GM18873 (cell line): ENCODE data around the gene IL22RA1.

Experiments used
- ATAC-seq: cut with Tn5 transposase; IDR thresholded peaks from one replicate; pipeline ENCODE4 v1.9.1; 2021; ENCODE audit warnings: mild to moderate bottlenecking, moderate library complexity, moderate number of reproducible peaks; ENCODE audit not compliant: unreplicated experiment, low FRiP score

The IL22RA1 gene

DNA sequence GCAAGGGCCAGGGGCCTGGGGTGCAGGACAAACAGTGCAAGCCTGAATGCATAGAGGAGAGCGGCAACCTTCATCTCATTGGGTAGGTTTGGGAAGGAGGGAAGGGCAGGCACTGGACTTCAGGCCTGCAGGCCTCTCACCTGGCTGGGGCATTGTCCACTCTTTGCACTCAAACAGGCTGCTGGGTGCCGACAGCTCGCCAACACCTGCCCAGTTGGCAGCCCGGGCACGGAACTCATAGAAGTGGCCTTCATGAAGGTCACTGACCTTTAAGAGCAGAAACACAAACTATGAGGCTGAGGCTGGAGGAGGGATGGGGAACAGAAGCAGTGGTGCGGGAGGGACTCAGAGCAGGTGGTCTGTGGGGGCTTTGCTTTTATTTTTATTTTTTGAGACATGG lies 61.8 kb downstream of the IL22RA1 start:
- no peak for ATAC-seq

DNA sequence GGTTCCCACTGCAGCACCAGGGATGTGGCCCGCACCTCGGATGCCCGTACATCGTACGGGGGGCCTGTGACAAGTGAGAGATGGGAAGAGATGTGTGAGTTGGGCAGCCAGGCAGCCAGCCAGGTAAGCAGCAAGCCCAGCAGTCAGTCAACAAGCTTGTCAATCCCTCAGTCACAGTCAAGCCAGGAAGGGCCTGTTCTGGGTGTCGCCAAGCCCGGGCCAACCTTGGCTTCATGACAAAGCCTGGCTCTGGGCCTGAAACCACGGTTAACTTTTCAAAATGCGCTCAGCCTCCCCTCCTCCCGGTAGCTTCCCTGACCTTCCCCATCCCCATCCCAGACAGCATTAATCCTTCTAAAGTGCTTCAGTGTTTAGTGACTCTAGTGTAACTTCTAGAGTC lies 62.8 kb downstream of the IL22RA1 start:
- ATAC-seq, result no peak

DNA sequence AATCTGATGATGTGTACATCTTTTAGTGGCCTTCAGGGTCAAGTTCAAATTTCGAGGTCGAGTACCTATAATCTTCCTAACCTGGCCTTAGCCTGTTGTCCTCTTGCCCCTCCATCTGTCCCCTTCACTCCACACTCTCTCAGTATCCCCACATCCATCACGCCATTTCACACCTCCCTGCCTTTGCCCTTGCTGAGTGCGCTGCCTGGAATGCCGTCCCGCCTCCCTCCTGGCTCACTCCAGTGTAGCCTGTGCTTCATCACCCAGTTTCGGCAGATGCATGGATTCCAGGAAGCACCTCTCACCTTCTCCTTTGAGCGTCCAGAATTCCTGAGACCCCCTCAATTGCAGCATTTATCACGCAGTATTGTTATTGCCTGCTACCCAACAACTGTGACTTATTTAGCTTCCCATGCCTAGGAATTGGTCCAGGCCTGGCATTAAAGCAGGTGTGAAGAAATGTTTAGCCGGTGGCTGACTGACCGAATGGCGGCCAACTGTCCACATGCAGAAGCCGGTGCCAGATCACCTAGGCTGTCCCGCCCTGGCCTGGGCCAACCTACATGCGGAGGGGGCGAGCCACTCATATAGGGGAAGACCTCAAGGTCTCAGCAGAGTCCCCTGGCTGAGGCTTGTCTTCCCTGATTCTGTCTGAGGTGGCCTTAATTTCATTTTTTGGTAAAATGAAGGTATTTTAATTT lies 65.5 kb downstream of the IL22RA1 start:
- no peak for ATAC-seq

DNA sequence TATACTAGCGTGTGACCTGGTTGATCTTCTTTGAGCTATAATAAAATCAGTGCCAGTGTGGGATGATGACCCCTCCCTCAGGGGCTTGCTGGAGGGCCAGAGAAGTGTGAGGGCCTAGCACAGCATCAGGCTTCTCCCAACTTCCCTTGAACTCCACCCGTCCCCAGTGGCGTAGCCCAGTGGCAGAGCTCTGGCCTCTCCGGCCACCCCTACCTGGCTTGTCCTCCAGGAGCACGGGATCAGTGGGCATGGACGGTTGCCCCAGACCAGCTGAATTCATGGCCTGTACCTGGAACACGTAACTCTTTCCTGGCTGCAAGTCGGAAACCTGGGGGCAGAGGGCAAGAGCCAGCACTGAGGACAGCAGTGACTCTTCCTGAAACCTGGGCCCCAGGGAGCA lies 67.0 kb downstream of the IL22RA1 start:
- ATAC-seq, result no peak

DNA sequence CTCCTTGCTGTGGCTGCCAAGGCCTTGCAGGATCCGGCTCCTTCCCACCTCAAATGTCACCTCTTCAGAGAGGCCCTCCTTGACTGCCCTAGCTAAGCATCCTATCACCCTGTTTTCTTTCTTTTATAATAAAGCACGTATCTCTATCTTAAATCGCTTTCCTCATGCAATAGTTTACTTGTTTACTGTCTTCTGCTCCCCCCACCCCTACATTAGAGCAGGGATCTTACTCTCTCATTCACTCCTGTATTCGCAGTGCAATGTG lies 67.4 kb downstream of the IL22RA1 start:
- ATAC-seq, result no peak

DNA sequence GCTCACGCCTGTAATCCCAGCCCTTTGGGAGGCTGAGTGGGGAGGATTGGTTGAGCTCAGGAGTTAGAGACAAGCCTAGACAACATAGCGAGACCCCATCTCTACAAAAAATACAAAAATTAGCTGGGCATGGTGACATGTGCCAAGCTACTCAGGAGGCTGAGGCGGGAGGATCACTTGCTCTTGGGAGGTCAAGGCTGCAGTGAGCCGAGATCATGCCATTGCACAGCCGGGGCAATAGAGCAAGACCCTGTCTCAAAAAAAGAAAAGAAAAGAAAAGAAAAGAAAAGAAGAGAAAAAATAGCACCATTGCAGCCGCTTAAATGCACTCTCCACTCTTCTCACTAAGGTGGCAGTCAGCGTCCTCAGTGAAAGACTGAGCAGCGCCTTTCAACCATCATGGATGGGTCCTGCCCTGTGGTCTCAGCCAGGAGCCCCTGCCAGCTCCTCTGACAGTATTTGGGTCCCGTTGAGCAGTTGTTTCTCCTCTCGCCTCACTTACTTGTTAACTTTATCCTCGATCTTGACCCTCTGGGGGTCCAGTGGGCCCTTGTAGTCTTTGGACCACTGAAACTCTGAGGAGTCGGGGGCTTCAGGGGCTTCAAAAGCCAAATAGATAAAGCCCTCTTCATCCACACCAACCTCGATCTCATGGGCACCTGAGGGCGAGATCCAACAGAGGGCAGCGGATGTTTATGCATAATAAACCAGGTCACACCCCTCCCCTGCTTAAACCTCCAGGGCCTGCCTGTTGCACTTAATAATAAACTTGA lies 67.9 kb downstream of the IL22RA1 start:
- no peak for ATAC-seq

DNA sequence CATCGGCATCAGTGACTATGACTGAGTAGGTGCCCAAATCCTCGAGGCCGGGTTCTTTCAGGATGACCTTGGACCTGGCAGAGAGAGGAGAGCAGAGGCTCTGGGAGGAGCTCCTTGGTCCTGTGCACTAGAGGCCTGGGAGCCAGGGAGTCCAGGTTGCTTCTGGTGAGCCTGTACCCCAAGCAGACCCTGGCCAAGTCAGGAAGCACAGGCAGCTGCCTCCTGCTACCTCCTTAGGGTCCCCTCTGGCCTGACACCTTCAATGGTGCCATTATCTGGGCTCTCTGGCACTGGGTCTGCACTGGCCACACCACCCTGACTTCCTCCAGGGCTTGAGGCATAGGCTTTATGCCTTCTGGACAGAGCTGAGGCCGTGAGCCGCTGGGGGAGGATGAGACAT lies 68.7 kb downstream of the IL22RA1 start:
- no peak for ATAC-seq

DNA sequence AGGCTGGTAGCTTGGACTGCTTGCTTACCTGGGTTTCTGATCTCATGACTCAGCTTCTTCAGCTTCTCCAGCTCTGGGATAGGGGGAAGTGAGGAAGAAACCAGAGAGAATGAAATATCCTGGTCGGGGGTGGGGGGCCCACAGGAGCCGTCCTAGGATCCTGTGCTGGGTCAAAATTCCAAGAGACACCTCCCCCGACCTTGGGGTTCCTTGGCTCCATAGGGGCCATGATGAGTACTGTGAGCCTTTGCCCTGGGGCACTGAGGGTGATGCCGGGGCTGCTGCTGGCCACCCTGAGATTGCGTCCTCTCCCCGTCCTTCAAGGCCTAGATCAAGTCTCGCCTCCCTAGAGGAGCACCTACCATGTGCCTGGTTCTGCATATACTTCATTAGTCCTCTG lies 71.0 kb downstream of the IL22RA1 start:
- no peak for ATAC-seq

DNA sequence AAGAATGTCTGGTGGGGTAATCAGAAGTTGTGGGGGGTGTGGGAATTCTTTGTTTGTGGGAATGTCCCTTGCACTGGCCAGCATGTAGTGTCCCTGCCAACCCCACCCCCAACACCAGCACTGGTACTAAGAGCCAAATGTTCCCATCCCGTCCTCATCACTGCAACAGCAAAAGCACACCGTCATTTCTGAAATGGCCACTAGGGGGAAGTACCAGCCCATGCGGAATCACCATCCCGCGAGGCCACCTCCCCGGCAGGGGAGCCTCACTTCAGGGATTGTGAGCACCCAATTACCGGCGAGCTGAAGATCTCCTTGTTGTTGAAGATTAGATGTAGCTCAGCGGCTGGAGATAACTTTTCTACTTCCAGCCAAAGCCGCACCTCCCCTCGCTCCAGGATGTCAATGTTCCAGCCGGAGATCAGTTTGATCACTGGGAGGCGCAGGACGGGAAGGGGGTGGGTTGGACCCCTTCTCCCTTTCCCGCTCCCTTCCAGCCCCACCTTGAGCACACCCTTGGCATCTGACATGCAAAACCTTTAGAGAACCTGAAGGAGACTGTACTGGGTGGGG lies 72.0 kb downstream of the IL22RA1 start:
- no peak for ATAC-seq

DNA sequence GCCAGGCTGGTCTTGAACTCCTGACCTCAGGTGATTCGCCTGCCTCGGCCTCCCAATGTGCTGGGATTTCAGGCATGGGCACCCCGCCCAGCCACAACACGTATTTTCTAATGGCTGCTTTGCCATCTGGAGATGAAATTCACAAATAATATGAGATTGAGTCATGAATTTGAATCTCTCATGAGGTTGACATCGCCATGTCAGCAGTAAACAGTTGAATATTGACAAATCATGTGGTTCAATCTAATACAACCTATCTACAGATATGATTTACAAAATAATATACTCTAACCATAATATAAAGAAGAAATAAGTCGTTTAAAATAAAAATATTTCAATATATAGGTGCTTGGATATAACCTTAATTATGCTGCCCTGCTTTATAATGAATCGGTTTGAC lies 73.1 kb downstream of the IL22RA1 start:
- ATAC-seq, result no peak
